GM04504 (cell line): ENCODE measurements around the gene KHDRBS2.

Experiments used
- DNase-seq: peaks from one replicate; pipeline ENCODE4 v3.0.0-alpha.2; 2012; ENCODE audit warnings: low read depth

KHDRBS2 gene

DNA sequence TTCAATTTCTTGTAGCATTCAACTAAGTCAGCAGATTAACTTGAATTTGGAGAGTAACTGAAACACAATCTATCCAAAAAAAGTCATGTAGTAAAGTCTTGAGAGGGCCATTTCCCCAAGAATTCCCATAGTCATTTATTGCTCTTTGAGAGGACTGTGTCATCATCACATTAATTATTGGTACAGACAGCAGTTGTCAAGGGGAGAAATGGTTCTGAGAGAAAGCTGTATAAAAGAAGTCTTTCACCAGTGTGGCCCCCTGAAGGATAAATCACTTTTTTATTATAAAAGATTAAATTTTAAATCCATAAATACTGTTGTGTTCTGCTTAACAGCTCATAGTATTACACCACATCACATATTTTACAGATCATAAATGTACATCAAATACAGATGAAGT, 111.5 kb downstream of the KHDRBS2 start:
- DNase-seq, result no peak

DNA sequence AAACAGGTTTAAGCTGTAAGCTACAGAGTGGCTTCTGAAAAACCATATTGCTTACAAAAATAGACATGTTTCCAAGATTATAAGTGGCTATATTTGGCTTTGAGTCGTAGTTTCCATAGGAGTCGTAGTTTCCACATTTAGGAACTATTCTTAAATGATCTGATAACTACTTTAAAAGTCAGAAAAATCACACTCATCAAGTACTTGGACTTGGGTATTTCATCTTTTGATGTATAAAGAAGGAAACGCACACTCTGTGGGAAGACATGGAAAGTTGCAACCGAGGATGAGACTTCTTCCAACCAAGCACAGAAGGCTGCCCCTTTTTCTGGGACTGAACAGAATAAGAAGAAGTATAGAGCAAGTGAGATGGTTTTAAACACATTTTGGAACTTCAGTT, 118.3 kb downstream of the KHDRBS2 start:
- no peak for DNase-seq

DNA sequence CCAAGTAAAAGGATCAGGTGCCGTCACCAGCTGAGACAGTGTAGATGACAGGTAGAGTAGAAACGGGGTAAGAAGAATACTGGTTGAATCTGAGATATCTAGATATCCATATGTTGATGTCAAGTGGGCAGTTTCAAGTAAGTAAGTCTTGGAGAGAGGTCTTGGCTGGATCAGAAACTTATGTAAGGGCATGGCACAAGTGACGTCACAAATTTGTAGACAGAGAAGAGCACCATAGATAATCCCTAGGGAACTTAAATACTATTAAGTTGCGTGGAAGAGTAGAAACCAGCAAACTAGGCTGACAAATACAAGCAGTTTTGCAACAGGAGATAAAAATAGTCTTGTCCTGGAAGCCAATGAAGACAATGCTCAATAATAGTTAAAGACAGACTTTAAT, 123.2 kb downstream of the KHDRBS2 start:
- DNase-seq, result no peak

DNA sequence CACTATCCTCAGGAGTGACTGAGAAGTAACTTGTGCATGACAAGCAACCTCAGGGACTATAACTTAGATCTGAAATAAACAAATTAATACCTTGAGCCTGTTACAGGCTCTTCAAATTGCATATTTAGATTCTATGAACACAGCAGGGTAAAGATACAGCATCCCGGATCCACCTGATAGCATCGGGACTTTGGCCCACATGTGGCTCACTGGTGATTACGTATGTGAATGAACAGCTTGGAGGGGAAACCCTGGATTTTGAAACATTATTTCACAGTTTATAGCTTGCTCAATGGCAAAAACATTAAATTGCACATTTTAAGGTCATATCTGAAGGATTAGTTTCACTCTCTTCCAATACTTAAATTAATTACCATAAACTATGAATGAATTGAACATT, 133.2 kb downstream of the KHDRBS2 start:
- DNase-seq, result no peak

DNA sequence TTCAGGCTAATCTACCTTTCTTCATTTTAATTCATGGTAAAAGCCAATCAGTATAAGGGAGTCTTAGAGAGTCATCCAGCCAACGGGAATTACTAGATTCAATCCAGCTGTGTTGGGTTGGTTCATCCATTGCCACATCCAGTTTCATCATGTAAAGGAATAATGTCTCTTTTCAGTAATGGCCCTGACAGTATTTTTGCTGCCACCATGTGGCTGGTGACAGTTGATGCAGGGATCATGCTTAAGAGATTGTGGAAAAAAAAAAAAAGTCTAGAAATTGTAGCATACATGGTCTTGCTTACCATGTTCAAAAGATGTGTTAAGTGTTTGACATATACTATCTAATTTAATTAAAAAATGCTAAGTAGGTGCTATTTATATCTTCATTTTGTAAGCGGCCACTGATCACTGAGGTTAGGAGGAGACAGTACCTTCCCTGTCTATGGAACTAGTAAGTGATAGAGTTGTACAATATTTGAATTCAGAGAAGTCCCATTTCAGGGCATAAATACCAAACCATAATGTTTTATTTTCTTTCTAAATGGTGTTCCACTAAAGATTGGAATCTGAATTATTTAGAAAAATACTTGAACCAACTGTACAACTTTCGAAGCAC, 135.9 kb downstream of the KHDRBS2 start:
- peak; percentile 6 for DNase-seq

DNA sequence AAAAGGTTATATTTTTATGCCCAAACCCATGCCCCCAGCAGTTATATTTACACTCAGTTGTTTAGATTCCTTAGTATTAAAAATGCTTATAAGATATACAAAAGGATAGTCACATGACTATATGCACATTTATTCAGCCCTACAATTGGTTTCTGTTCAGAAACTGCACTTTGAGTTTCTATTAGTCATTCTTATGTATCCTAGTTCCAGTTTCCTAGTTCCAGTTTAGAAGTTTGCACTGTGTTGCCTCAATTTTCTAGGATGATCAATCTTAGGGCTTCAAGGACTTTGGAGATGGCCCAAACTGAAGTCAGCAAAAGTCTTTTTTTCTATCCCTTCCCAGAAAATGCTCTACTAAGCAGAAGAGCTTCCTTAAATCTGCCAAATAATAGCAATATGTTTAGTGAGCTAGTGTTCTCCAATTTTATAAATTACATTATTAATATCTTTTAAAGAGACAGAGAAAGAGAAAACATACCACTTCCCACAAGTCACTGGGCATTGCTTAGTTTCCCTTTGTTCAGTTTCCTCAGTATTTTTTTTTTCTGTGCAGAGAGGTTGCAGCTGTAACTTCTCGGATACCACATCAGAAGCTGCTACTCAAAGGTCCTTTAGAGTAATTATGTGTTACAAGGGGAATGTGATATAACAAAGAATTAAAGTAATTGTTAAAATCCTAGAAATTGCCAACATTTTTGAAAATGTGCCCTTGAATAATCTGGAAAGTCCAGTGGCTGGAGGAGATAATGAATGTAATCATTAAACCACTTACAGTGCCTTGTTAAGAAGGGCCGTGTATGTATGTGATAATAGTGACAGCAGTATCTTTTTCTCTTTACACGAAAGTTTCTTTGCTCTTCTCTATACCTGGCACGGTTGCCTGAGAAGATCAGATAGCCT, 138.8 kb downstream of the KHDRBS2 start:
- DNase-seq, result no peak

DNA sequence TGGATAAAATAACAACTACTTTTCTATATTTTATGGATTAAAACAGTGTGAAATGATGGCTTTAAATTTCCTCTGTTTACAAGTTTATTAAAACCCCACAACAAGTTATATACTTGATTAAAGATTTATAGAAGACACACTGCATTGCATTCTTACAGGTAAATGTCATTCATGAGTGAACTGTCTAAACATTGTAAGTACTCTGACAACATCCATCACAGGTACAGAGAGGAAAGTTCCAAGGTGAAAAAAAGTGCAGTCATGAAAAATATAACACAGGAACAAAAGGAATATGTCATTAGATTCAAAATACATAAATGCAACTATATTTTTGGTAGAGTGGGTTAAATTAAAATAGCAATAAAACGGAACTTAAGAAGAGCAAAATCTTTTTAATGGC, 156.9 kb downstream of the KHDRBS2 start:
- DNase-seq, result no peak

DNA sequence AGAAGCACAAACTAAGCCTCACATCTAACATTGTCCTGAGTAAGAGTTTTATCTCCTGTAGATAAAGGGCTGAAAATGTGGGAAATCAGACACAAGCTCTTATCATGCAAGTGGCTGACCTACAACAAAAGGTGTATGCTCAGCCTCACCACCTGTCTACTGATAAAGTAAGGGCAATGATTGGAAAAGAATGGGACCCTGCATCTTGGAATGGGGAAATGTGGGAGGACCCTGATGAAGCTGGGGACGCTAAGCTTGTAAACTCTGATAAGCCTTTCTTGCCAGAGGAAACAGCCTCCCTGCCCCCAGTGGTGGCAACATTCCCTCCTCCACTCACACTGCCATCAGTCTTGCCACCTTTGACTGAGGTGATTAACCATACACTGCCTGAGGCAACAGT, 166.6 kb downstream of the KHDRBS2 start:
- DNase-seq, result no peak

DNA sequence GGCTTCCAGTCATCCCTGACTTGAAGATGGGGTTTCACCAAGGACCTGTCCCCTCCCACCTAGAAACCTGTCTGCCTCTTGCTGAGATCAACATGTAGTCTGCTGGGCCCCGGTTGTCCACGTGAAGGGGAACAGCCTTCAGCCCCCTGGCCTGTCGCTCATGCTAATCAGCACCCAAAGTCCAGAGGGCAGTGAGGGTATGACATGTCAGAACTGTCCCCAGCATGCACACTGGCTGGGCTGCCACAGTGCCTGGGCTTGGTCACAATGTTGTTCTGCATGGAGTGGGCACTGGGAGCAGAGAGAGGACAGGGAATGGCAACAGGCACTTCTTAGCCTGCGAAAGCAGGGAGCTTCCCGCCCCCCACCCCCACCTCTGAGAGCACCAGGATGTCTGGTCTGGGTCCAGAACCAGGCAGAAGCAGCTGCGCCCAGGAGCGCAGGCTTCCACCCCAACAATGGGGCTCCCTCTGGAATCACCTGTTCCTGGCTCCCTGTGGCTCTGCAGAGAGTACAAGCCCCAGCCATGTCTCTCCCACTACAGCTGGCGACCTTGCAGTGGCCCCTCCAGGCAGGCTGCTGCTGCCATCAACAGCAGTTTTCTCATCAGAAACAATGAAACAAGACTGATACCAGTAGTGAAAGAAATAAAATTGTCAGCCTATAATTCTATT, 182.7 kb downstream of the KHDRBS2 start:
- no peak for DNase-seq

DNA sequence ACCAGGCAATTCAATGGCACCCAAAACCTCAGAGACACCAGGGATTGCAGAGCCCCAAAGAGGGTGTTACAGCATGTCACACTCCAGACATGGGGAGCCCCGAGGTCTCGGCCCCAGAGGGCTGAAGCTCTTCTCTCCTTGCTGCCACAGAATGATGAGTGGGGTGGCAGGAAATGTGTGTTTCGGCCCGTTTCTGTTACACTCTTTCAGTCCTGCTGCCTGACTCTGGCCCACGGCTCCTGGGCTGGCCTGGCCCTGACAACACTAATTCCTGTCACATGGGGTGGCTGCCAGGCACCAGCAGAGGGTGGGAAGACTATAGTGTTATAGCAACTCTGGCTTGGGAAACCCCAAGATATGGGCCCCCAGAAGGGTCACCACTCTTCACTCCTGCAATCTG, 183.6 kb downstream of the KHDRBS2 start:
- no peak for DNase-seq

DNA sequence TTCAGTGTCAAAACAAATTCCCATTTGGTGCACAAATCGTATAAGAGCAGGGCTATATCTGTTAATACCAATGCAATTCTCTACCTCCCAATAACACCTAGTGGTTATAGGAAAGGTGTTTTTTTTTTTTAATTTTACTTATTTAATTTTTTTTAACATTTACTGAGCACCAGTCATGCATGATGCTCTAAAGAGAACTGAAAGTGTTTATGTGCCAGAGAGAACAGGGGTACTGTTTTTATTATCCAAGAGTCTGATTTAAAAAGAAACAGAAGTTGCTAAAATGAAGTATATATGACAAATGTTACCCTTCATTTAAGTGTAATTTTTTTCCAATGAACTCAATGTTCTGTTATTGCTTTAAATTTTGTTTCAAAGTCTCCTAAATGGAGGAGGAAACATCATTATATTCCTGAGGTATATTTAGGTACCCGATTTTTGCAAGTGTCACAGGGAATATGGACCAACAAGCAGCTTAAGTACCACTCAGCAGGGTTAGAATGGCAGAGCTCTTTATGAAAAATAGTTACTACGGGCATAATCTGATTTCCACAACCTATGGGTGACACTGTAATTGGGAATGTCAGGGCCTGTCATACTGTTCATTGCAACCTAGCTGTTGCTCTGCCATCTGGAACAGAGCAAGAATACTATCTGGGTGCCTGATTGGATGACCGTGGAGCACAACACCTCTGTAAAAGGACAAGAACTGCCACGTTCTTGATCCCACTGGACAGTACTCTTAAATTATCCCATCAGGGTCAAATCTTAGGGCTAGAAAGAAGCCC, 195.4 kb downstream of the KHDRBS2 start:
- no peak for DNase-seq

DNA sequence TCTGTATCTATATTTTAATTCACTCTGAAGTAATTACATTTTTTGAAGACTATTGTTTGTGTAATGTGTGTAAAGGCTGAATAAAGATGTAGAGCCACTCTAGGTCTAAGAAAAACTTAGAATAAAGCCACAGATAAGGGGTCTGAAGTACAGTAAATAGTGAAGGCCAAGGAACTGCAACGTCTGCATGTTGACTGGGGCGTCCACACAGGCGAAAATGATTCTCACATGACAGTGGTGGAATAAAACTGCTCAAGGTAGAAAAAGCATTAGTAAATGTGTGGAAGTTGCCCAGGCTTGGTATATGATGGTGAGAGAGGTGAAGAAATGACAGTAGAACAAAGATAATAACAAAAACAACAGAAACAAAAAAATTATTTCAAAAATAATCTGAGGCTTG, 196.2 kb downstream of the KHDRBS2 start:
- DNase-seq, result no peak

DNA sequence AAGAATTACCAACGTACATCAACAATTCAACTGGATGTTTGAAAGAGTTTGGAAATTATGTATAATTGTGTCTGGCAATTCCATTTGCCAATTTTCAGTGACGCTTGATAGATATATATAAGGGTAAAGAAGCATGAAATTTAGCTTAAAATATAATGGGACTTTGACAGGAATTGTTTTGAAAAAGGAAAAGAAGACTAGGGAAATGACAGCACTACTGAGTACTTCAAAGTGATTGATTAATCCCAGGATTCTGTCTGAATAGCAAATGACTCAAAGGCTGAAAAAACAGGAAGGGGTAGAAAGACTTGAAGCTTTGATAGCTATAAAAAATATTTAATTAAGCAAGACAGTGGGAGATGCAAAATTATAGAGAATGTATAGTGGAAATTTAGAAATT, 200.0 kb downstream of the KHDRBS2 start:
- DNase-seq, result no peak

DNA sequence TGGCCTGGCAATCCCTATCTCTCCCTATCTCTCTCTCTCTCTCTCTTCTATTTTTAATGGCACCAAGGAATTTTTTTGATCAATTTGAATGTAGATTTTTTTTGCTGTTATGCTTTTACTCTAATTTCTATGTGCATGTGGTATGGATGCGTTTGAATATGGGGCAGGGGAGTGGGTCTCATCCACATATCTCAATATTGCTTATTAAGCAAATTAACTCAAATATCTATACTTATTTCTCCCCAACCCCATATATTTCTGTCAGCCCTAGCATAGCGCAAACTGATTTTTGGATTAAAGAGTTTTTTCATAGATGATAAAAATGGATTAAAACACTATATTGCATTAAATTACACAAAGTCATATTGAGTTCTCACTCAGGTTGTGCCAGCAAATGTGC, 210.2 kb downstream of the KHDRBS2 start:
- DNase-seq, result no peak

DNA sequence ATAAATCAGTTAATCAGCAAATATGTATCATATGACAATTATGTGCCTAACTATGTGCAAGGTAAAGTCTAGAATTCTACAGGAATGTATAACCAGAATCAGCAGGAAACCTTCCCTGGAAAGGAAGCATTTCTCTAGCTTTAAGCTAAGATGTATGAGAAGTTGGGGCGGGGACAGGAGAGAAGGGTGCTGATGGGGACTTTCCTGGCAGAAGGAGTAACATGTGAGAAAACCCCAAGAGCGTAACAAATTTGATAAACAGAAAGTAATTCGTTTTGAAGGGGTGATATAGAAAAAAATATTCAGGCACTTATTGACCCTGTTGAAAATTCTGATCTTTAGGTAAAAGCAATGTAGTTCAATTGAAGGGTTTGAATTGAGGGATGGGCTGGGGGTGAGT, 226.1 kb downstream of the KHDRBS2 start:
- no peak for DNase-seq

DNA sequence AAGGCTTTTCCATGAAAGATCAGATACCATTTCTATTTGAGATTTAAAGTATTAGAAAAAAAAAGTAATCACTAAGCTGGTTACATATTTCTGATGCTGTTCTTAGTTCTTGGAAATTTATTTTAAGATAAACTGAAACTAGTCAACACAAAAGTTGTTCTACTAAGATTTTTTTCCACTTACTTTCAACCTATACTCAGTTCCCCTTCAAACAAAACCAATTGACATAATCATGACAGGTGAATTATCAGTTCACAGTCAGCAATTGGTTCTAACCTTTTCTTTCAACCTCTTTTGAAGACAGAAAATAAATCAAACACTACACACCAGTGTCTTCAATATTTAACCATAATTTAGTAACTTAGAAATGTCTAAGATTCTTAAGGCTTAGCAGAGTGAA, 228.7 kb downstream of the KHDRBS2 start:
- no peak for DNase-seq

DNA sequence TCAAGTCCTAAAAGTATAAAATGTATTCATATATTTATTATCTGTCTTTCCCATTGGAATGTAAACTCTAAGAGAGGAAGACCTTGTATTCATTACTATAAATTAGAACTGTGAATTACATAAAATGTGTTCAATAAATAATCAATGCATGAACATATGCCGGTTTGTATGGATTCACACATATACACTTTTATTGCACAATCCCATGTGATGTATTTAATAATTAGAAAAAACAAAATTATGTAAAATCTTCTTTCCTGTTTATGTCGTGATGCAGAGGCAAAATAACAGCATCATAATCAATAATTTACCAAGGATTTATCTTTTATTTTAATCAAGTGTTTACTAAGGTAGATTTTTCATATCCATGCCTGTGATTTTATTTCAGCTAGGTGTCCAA, 240.5 kb downstream of the KHDRBS2 start:
- no peak for DNase-seq

DNA sequence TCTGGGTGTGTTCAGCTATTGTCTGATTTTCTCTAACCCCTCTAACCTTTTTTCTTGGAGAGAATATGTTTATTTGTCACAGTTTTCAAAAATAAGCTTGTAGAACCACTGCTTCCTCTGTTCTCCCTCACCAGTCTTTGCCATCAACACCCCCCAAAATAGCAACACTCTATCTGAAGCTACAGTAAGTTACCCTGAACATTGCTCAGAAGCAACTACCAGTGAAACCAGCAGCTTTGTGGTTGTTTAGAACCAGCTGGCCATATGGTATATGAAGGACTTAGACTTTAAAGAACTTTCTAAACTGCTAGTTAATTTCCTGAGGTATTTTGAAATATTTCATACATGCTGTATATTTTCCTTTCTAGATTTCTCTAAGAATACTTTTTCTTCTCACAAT, 242.9 kb downstream of the KHDRBS2 start:
- DNase-seq, result no peak

DNA sequence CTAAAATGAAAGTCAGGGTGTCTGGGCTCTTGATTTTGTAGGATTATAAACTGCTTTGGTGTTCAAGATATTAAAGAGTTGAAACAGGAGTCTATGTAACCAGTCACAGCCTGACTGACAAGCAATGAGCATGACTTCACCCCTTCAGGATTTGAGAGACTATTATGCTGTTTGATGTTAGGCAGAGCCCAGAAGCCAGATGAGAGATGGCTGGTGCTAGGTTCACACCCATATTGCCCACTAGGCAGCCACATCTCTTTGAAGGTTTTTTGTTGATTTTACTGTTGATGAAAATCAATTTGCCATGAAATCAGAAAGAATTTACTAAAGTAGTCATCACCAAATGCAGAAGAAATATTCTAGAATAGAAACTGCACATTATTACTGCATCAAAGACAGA, 243.6 kb downstream of the KHDRBS2 start:
- no peak for DNase-seq

DNA sequence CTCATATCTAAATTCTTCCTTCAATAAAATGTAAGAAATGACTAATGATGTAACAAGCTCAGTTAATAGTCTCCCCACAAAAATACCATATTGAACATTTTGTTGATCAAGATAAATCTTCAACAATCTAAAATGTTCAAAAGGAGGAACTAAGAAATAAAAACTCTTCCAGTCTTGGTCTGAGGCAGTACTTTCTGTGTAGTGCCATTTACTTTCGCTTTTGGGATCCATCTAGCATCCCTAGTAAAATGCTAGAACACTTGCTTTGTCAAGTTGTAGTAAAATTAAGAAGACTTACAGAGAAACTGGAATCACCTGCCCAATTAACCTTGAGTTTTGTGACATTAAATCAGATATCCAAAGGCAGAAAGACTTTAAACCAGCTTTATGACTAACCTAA, 246.4 kb downstream of the KHDRBS2 start:
- DNase-seq, result no peak

DNA sequence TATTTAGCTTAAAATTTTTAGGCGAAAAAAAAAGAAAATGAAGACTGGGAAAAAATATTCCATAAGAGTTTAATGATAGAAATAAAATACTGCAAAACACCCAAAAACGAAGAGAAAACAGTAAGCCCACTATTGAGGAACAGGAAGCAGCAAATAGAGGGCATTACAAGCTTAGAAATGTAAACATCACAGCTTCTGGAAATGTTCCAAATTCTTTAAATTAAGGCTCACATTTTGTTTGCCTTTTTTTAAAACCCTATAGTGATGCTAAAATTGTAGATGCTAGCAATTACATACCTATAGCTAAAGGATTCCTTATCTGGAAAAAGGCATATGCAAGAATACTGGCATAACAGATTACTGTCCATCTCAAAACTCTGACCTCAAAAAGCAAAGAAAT, 248.6 kb downstream of the KHDRBS2 start:
- DNase-seq, result no peak

DNA sequence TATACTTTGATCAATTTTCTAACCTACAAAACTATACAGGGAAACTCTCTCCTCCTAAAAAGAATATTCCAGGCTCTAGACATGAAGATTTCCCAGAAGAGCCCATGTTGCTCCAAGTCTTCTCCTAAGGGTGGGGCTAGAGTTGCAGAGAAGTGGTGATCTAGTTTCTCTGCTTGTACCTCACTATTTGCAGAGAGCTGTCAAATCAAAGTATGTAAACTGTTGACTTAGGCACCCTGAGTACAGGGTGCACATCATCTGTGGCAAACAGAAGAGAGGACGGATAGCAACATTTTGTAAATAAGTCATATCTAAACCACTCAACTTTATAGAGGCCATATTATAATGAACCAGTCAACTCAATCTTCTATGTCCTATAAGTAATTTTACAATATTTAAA, 250.1 kb downstream of the KHDRBS2 start:
- no peak for DNase-seq
